Stromal cell of bone marrow (primary cell): Measurements from ENCODE around the gene ZNF467.

Experiments used
- DNase-seq: peaks from one replicate; pipeline ENCODE4 v3.0.0-alpha.2; 2012; ENCODE audit warnings: low read depth

Gene ZNF467, protein sequence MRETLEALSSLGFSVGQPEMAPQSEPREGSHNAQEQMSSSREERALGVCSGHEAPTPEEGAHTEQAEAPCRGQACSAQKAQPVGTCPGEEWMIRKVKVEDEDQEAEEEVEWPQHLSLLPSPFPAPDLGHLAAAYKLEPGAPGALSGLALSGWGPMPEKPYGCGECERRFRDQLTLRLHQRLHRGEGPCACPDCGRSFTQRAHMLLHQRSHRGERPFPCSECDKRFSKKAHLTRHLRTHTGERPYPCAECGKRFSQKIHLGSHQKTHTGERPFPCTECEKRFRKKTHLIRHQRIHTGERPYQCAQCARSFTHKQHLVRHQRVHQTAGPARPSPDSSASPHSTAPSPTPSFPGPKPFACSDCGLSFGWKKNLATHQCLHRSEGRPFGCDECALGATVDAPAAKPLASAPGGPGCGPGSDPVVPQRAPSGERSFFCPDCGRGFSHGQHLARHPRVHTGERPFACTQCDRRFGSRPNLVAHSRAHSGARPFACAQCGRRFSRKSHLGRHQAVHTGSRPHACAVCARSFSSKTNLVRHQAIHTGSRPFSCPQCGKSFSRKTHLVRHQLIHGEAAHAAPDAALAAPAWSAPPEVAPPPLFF

DNA sequence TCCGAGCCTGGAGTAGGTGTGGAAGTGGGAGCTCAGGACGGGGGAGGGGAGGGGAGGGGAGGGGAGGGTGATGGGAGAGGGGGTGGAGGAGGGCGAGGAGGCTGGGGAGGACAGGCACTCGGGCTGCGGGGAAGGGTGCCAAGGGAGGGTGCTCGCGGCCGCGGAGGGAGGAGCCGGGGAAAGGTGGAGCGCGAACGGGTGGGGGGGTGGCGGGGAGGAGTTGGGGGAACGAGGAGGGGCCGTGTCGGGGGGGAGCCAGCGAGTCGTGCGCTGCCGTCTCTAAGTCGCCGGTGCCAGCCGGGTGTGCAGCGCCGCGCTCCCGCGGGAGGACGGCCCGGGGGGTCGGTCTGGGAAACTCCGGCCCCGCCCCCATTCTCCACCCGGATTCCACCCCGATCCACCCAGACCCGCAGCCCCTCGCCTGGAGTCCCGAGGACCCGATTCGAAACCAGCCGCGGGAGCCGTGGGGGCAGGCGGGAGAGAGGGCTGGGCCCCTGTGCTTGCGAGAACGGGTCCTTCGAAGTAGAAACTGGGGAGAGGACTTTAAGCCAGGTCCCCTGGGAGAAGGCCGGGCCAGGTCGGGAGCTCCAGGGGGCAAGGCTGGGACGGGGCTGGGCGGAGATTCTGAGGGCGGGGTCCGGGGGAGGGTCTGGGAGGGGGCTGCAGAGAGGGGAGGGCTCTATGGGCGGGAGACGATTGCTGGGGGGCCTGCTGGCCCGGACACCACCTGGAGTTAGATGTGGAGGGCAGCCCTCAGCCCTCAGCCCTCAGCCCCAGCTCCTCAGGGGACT, at the start of gene ZNF467:
Gene ZNF467, minus strand, starts transcription at position 143 of the 791 bp plus-strand sequence. CDS start 2,556 bp downstream, outside the sequence.
- no peak for DNase-seq

DNA sequence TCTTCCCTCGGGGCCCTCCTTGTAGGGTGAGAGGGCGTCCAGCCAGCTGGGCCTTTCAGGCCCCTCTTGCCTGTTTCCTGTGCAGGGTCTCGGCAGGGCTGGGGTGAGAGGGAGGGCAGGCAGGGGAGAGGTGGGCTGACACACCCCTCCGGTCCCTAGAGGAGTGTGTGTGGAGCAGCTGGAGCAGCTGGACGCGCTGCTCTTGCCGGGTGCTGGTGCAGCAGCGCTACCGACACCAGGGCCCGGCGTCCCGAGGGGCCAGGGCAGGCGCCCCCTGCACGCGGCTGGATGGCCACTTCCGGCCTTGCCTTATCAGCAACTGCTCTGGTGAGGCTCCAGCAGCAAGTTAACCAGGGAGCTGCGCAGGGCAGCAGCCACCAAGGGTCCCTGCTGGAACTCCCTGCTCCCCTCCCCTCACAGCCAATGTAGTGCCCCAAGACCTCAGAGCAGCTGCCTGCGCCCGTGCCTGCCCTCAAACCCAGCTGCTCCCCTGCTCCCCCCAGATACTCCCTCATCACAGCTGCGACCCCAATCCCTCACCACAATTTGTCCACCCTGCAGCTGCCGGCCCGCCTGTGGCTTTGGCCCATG, 49.1 kb upstream of the ZNF467 start:
- DNase-seq: no peak

DNA sequence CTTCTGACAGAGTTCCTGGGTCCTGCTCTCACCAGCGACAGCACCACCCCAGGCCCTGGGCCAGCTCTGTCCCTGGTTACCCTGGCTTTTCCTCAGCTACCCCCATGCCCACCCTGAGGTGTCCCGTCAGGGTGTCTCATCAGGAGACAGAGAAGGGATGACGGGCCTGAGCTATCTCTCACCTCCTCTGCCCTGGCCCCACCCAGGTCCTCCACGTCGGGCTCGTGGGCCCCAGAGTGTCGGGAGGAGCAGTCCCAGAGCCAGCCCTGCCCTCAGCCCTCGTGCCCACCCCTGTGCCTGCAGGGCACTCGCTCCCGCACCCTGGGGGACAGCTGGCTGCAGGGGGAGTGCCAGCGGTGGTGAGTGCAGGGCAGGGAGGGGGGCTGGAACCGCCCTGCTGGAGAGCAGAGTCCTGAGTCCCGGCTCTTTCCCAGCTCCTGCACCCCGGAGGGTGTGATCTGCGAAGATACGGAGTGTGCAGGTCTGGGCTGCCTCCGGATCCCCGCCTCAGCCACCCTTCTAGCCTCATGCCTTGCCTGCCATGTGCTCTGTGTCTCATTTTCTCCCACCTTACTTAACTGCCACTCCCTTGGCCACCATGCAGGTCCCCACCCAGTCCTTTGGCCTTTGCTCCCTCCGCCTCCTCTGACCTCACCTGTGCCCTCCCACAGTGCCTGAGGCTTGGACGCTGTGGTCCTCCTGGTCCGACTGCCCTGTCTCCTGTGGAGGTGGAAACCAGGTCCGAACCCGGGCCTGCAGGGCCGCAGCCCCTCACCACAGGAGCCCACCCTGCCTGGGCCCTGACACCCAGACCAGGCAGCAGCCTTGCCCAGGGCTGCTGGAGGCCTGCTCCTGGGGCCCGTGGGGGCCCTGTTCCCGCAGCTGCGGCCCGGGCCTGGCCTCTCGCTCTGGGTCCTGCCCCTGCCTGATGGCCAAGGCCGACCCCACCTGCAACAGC, 48.1 kb upstream of the ZNF467 start:
- DNase-seq: no peak

DNA sequence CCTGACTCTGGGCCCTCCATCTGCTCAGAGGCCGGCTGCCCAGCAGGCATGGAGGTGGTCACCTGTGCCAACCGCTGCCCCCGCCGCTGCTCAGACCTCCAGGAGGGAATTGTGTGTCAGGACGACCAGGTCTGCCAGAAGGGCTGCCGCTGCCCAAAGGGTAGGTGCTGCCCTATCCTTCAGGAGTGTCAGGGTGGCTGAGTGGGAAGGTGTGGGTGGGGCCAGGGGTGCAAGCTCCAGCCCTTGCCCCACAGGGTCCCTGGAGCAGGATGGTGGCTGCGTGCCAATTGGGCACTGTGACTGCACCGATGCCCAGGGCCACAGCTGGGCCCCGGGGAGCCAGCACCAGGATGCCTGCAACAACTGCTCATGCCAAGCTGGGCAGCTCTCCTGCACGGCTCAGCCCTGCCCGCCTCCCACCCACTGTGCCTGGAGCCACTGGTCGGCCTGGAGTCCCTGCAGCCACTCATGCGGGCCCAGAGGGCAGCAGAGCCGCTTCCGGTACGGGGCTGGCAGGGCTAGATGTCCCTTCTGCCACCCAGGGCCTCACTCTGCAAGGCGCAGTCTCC, 47.3 kb upstream of the ZNF467 start:
- DNase-seq: no peak

DNA sequence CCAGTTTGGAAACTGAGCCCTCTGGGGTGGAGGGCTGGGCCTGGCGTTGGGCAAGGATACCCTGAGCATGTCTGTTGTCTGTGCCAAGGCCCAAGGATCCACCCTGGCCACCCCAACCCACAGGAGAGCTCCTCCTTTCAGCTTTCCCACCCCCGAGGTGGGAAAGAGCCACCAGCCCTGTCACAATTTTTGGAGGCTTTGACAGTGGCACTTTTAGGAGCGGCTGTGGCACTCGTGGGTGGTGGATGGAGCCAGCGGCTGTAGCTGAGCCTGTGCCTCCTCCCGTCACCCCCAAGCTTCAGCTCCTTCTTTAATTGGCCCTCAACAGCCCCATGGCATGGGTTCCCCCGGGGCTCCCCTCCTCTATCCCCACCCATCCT, 46.6 kb upstream of the ZNF467 start:
- DNase-seq: no peak

DNA sequence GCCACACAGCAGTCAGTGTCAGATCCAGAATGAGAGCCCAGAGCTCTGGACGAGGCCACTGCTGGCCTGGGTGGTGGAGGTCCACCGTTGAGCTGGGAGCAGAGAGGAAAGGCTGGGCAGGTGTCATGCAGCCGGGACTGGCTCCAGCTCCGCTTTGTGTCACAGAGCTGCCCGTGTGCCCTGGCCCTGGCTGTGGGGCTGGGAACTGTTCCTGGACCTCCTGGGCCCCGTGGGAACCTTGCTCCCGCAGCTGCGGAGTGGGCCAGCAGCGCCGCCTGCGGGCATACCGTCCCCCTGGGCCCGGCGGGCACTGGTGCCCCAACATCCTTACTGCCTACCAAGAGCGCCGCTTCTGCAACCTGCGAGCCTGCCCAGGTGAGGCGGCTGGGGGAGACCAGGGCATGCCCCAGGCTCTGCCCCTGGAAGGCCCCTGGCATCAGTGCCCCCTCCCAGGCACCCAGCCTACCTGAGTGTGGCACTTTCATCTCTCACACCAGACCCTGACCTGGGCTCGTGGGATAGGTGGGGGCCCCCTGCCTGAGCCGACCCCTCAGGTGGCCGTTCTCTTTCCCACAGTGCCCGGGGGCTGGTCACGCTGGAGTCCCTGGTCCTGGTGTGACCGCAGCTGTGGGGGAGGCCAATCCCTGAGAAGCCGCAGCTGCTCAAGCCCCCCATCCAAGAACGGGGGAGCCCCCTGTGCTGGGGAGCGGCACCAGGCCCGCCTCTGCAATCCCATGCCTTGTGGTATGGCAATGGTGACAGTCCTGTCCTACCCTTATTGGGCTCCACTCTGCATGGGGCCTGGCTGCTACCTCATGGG, 46.0 kb upstream of the ZNF467 start:
- no peak for DNase-seq

DNA sequence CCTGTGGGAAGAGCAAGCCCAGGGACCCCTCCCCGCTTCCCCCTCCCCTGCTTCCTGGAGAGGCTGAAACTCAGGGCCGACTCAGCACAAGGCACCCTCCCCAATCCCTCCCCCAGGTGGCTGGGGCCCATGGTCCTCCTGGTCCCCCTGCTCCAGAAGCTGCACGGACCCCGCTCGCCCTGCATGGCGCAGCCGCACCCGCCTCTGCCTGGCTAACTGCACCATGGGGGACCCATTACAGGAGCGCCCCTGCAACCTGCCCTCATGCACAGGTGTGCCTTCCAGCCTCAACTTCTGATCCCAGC, 45.1 kb upstream of the ZNF467 start:
- no peak for DNase-seq

DNA sequence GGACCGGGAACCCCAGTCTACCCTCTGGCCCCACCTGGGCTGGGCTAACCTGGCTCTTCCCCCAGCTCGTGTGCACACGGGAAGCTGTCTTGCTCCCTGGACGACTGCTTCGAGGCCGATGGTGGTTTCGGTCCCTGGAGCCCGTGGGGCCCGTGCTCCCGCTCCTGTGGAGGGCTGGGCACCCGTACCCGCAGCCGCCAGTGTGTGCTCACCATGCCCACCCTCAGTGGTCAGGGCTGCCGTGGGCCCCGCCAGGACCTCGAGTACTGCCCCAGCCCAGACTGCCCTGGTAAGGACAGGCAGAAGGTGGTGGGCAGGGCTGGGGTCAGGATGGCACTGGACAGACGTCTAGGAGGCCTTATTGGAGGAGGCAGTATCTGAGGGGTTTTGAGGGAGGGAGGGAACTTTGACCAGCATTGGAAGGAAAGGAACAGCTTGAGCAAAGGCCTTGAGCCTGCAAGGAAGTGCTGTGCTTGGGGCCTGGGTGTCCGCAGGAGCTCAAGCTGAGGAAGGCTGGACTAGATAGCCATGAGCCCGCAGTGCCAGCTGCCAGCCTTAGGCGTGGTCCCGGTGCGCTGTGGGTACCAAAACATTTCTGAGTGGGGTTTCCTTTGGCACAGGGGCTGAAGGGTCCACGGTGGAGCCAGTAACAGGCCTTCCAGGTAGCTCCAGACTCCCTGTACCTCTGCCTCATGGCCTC, 44.6 kb upstream of the ZNF467 start:
- no peak for DNase-seq

DNA sequence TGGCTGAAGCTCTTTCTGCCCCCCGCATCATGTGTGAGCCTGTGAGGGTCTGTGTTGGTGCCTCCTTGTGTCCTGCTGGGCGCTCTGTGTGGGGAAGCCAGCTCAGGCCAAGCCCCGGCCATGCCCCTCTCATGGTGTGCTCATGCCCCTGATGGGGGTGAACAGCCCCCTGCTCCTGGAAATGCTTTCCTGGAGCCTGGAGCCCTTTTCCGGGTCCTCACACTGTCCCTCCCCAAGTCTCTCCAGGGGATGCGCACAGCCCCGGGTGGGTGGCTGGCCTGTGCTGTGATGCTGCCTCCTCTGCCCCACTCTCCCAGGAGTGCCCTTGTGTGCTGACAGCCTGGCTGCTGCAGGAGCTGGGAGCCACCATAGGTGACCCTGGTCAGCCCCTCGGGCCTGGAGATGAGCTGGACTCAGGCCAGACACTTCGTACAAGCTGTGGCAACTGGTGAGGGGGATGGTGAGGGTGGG, 43.9 kb upstream of the ZNF467 start:
- DNase-seq: no peak

DNA sequence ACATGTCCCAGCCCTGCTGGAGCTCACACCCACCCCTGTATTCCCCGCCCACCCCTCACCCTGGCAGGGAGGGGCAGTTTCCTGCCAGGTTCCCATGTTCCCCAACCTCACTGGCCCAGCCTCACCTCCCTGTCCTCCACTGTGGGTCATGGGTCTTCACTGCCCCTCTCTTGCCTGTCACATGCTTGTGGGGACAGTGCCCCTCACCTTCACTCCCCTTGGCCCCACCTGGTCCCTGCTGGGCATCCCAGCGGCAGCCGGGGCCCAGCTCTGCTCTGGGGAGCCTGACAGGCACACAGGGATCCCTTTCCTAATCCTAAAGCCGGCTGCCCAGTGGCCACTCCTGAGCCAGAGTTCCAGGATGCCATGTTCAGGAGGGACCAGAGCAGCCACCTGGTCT, 43.4 kb upstream of the ZNF467 start:
- no peak for DNase-seq

DNA sequence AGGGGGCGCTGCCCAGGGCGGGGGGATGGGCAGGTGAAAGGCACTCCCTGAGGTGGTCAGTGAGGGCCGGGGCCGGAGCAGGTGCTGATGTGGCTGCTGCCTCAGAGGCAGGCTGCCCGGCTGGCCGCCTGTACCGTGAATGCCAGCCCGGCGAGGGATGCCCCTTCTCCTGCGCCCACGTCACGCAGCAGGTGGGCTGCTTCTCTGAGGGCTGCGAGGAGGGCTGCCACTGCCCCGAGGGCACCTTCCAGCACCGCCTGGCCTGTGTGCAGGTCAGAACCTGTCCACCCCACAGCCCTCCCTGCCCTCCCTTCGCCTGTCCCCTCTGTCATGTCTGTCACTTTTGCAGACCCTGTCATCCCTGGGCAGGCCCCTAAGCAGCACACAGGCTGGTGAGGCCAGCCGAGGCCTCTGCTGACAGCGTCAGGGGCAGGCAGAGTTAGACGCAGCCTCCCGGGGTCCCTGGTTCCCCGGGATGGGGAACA, 42.9 kb upstream of the ZNF467 start:
- DNase-seq: no peak

DNA sequence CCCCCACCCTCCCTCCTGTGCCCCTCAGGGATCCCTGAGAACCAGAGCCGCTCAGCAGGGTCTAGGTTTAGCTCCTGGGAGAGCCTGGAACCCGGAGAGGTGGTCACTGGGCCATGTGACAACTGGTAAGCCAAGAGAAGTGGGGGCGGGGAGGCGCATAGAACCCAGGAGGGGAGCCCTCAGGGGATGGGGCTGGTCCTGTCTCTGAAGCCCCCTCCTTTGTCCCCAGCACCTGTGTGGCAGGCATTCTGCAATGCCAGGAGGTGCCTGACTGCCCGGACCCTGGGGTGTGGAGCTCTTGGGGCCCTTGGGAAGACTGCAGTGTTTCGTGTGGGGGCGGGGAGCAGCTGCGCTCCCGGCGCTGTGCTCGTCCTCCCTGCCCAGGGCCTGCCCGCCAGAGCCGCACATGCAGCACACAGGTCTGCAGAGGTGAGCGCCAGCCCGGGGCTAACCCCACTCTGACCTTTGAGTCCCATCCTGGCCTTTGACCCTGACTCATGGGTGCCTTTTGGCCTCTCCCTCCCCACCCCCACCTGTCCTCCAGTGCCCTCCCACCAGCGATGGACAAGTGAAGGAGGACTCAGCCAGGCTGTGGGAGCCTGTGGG, 42.4 kb upstream of the ZNF467 start:
- DNase-seq: no peak

DNA sequence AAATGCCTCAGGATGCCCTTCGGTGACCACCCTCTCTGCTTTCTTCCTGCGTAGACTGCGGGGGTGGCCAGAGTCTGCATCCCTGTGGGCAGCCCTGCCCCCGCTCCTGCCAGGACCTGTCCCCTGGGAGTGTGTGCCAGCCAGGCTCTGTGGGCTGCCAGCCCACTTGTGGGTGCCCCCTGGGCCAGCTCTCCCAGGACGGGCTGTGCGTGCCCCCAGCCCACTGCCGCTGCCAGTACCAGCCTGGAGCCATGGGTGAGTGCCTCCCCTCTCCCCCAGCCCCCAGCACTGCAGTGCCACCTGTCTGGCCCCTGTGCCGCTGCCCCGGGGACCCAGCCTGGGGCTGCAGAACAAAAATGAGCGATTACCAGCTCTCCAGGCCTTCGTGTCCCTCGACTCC, 41.7 kb upstream of the ZNF467 start:
- DNase-seq: no peak

DNA sequence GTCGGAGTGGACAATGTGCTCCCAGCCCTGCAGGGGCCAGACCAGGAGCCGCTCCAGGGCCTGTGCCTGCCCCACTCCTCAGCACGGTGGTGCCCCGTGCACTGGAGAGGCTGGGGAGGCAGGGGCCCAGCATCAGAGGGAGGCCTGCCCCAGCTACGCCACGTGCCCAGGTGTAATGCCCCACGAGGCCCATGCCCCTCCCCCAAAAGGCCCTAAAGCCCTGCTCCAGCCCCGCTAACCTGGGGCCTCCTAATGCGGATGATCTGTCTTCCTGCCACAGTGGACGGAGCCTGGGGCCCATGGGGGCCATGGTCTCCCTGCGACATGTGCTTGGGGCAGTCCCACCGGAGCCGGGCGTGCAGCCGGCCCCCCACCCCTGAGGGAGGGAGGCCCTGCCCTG, 41.1 kb upstream of the ZNF467 start:
- DNase-seq: no peak

DNA sequence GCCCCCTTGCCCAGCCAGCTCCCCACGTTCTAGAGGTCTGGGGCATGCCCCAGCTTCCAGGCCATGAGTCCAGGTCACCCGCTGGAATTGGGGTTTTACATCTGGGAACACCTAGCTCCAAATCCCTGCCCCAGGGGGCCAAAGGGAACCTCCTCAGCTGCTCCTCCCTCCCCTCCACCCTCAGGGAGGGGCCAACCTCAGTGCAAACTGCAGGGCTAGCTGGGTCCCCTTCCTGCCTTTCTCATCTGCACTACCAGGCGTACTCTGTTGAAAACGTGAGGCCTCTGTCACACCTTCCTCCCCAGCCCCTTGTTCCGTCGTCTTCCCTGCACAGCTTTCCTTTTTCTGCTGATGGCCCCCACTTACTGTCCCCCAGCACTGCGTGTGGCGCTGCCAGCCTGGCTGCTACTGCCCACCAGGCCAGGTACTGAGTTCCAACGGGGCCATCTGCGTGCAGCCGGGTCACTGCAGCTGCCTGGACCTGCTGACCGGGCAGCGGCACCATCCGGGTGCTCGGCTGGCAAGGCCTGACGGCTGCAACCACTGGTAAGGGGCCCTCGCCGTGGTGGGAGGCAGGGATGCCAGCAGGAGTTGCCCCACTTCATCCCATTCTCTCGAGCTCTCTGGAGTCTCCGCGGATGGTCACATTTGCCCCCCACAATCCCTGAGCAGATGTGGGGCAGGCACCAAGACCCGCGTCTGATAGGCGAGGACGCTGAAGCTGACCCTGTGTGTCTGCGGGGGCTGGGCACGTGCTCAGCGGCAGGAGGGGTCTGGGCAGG, 40.1 kb upstream of the ZNF467 start:
- DNase-seq: no peak

DNA sequence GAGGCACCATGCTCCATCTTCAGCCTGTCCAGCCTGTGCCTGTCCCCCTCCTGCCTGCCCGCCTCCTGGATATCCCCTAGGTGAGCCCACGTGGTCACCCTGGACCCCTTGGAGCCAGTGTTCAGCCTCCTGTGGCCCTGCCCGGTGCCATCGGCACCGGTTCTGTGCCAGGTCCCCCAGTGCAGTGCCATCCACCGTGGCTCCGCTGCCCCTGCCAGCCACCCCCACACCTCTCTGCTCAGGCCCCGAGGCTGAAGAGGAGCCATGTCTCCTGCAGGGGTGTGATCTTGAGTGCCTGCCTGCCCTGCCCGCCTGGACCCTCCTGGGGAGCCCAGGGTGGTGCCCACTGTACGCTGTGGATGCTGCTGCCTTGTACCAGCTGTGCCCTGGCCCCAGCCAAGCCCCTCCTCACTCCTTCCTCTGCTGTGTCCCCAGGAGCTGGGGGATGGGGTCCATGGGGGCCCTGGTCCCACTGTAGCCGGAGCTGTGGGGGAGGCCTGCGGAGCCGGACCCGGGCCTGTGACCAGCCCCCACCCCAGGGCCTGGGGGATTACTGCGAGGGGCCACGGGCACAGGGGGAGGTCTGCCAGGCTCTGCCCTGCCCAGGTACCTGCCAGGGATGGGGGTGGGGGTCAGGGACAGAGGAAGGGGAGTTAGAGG, 38.6 kb upstream of the ZNF467 start:
- no peak for DNase-seq

DNA sequence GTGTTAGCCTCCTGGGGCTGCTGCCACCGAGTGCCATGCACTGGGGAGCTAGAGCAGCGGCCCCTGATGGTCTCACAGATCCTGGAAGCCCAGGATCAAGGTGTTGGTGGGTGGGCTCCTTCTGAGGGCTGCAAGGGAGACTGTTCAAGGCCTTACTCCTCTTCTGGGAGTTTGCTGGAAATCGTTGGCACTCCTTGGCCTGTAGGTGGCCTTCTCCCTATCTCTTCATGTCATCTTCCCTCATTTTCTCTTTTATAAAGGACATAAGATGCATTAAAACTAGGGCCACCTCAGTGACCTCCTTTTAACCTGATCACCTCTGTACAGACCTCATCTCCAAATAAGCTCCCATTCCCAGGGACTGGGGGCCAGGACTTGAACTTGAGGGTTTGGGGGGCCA, 37.8 kb upstream of the ZNF467 start:
- DNase-seq: no peak

DNA sequence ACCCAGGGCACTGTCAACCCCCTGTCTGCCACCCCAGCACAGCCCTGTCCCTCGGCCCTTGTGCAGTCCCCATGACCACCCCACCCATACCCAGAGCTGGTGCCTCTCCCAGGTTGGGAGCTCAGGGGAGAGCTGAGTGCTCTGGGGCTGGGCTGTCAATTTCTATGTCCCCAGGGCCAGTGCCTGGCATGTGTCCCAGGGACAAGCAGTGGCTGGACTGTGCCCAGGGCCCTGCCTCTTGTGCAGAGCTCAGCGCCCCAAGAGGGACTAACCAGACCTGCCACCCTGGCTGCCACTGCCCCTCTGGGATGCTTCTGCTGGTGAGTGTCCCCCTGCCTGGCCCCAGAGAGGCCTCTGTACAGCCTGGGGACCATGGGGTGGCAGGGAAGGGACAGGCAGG, 35.8 kb upstream of the ZNF467 start:
- no peak for DNase-seq
